ENCODE data around the gene RAPSN.

DNA sequence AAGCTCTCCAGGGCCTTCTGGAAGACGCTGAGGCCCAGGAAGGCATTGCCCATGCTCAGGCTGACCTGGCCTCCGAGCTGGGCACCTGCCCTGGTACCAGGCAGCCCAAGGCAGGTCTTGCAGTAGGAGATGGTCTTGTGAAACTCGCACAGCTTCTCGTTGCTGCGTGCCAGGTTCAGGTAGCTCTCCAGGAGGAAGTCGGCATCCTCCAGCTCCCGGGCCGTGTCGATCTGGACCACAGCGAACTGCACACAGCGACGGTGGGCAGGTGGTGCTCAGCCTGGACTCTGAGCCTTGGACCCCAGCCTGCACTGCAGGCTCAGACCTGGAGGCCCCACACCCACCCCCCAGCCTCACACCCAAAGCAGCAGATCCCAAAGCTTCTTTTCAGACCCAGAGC is 1.0 kb downstream of the RAPSN start:
- TF ChIP-seq, protein P1, sequence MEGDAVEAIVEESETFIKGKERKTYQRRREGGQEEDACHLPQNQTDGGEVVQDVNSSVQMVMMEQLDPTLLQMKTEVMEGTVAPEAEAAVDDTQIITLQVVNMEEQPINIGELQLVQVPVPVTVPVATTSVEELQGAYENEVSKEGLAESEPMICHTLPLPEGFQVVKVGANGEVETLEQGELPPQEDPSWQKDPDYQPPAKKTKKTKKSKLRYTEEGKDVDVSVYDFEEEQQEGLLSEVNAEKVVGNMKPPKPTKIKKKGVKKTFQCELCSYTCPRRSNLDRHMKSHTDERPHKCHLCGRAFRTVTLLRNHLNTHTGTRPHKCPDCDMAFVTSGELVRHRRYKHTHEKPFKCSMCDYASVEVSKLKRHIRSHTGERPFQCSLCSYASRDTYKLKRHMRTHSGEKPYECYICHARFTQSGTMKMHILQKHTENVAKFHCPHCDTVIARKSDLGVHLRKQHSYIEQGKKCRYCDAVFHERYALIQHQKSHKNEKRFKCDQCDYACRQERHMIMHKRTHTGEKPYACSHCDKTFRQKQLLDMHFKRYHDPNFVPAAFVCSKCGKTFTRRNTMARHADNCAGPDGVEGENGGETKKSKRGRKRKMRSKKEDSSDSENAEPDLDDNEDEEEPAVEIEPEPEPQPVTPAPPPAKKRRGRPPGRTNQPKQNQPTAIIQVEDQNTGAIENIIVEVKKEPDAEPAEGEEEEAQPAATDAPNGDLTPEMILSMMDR (conservative IDR thresholded peaks at IDR 0.05; ENCODE audit: low read depth, low read length), result no peak
- TF ChIP-seq EZH2 (IDR thresholded peaks at IDR 0.05; ENCODE audit: borderline replicate concordance, low read depth, low read length, poor library complexity, severe bottlenecking), result no peak
